H1 (cell line): ENCODE results near the gene HDAC3. TPM values are rescaled to one million over a fixed set of nuclear protein-coding genes. Genes with fewer than 3 reads are reported as not detected.

Experiments used
- CTCF ChIA-PET: fragments of 300-600 bp; sonication (Branson Sonifier 250); formaldehyde crosslinking; loops from one replicate; lab custom pipeline; 2021; ENCODE audit not compliant: partially characterized antibody; lab: Charles Lee
- POLR2A ChIA-PET: fragments of 300-600 bp; sonication (Branson Sonifier 250); formaldehyde crosslinking; loops from one replicate; lab custom pipeline; 2021; ENCODE audit warnings: inconsistent platforms; ENCODE audit not compliant: partially characterized antibody; lab: Charles Lee
- DNase-seq, 2 experiments: peaks; one replicate each; pipeline versions ENCODE4 v3.0.0 to v3.0.0-alpha.2; 2010 to 2022; ENCODE audit warnings: low spot score in 2 of 2, low read depth in 1 of 2, mixed read lengths in 1 of 2
- FAIRE-seq: peaks from 2 replicates; lab custom pipeline; 2011; peaks lifted over from hg19 to GRCh38; lab: Jason Lieb, UNC
- H2AFZ ChIP-seq: 2 replicates; pipeline ENCODE4 v1.8.1; 2012; ENCODE audit warnings: low read length, inconsistent platforms
- H2AK5ac ChIP-seq: 2 replicates; pipeline ENCODE4 v1.6.1; 2013; ENCODE audit warnings: low read depth, low read length
- H2BK120ac ChIP-seq: replicated peaks from 2 replicates; pipeline ENCODE3; 2013; ENCODE audit warnings: low read depth, low read length, inconsistent platforms
- H2BK12ac ChIP-seq: 2 replicates; pipeline ENCODE4 v1.6.1; 2013; ENCODE audit warnings: low read depth, low read length
- H2BK15ac ChIP-seq: 2 replicates; pipeline ENCODE4 v1.6.1; 2013; ENCODE audit warnings: low read length
- H2BK20ac ChIP-seq: 2 replicates; pipeline ENCODE4 v1.6.1; 2013; ENCODE audit warnings: low read length
- H2BK5ac ChIP-seq: 2 replicates; pipeline ENCODE4 v1.6.1; 2013; ENCODE audit warnings: low read depth, low read length
- H3K14ac ChIP-seq: 2 replicates; pipeline ENCODE4 v1.6.1; 2013; ENCODE audit warnings: inconsistent platforms; ENCODE audit not compliant: insufficient read length
- H3K18ac ChIP-seq: 2 replicates; pipeline ENCODE4 v1.6.1; 2013; ENCODE audit warnings: low read length; ENCODE audit errors: extremely low read depth
- H3K23ac ChIP-seq: 2 replicates; pipeline ENCODE4 v1.6.1; 2013; ENCODE audit warnings: inconsistent platforms; ENCODE audit not compliant: insufficient read length
- H3K23me2 ChIP-seq: 2 replicates; pipeline ENCODE4 v1.6.1; 2013; ENCODE audit warnings: low read depth, low read length
- H3K27ac ChIP-seq: 2 replicates; pipeline ENCODE4 v1.6.1; 2011; ENCODE audit warnings: low read depth, low read length, inconsistent platforms
- H3K27me3 ChIP-seq, 4 experiments: replicated peaks in 1 of 4; 1 replicate in 1 of 4; 2 replicates in 3 of 4; pipeline versions ENCODE4 v1.6.1 to v1.8.1; 2011 to 2013; ENCODE audit warnings: low read length in 3 of 4, mild to moderate bottlenecking in 3 of 4, inconsistent platforms in 2 of 4, mixed read lengths in 2 of 4, moderate library complexity in 1 of 4; ENCODE audit not compliant: control insufficient read depth in 3 of 4, insufficient read depth in 3 of 4; ENCODE audit errors: extremely low read depth in 1 of 4
- H3K36me3 ChIP-seq, 4 experiments: 2 replicates each; pipeline versions ENCODE4 v1.6.1 to v1.8.1; 2011 to 2013; ENCODE audit warnings: mild to moderate bottlenecking in 4 of 4, low read length in 3 of 4, moderate library complexity in 2 of 4, control low read depth in 1 of 4, inconsistent platforms in 1 of 4; ENCODE audit not compliant: insufficient read depth in 4 of 4, control insufficient read depth in 2 of 4
- H3K4ac ChIP-seq: replicated peaks from 2 replicates; pipeline ENCODE3; 2013; ENCODE audit warnings: low read length, low read depth, mixed read lengths, inconsistent platforms; ENCODE audit not compliant: insufficient read length
- H3K4me1 ChIP-seq, 4 experiments: replicated peaks in 1 of 4; 1 replicate in 1 of 4; 2 replicates in 3 of 4; pipeline versions ENCODE4 v1.6.1 to v1.8.1; 2011 to 2013; ENCODE audit warnings: low read length in 3 of 4, inconsistent platforms in 2 of 4, mixed read lengths in 1 of 4; ENCODE audit not compliant: insufficient read depth in 4 of 4, control insufficient read depth in 3 of 4
- H3K4me2 ChIP-seq, 2 experiments: 2 replicates each; pipeline versions ENCODE4 v1.6.1 to v1.8.1; 2011 to 2013; ENCODE audit warnings: low read depth in 2 of 2, low read length in 2 of 2, control low read depth in 1 of 2, inconsistent platforms in 1 of 2, mild to moderate bottlenecking in 1 of 2; ENCODE audit not compliant: insufficient read depth in 1 of 2
- H3K4me3 ChIP-seq, 4 experiments: fragments of 200-600, 300-600 bp in 1 of 4; sonication (generic), shearing (Covaris generic), sonication (Bioruptor Twin) in 1 of 4; 2 replicates each; pipeline versions ENCODE4 v1.5.1 to v1.8.1; 2011 to 2016; ENCODE audit warnings: low read length in 4 of 4, low read depth in 3 of 4, control low read depth in 2 of 4, inconsistent platforms in 2 of 4, mild to moderate bottlenecking in 2 of 4, mixed read lengths in 1 of 4, moderate library complexity in 1 of 4; ENCODE audit not compliant: insufficient read depth in 2 of 4; ENCODE audit errors: extremely low read depth in 1 of 4
- H3K56ac ChIP-seq: replicated peaks from 2 replicates; pipeline ENCODE3; 2013; ENCODE audit warnings: low read depth, mild to moderate bottlenecking, mixed read lengths, low read length, inconsistent platforms; ENCODE audit not compliant: insufficient read length
- H3K79me1 ChIP-seq: 2 replicates; pipeline ENCODE4 v1.6.1; 2013; ENCODE audit warnings: low read depth, low read length, control low read depth
- H3K79me2 ChIP-seq, 2 experiments: 2 replicates each; pipeline versions ENCODE4 v1.6.1 to v1.8.1; 2012 to 2013; ENCODE audit warnings: low read length in 2 of 2, mild to moderate bottlenecking in 2 of 2, inconsistent platforms in 1 of 2; ENCODE audit not compliant: insufficient read depth in 2 of 2, control insufficient read depth in 1 of 2
- H3K9ac ChIP-seq, 4 experiments: replicated peaks in 1 of 4; 1 replicate in 1 of 4; 2 replicates in 3 of 4; pipeline versions ENCODE4 v1.6.1 to v1.8.1; 2011 to 2013; ENCODE audit warnings: low read depth in 3 of 4, low read length in 3 of 4, control low read depth in 2 of 4, mild to moderate bottlenecking in 2 of 4, moderate library complexity in 2 of 4, inconsistent platforms in 1 of 4; ENCODE audit errors: extremely low read depth in 1 of 4
- H3K9me3 ChIP-seq, 2 experiments: 2 replicates each; pipeline versions ENCODE4 v1.6.1 to v1.8.1; 2012 to 2013; ENCODE audit warnings: mild to moderate bottlenecking in 2 of 2, moderate library complexity in 2 of 2, control low read depth in 1 of 2, inconsistent platforms in 1 of 2, low read depth in 1 of 2, low read length in 1 of 2, mixed read lengths in 1 of 2; ENCODE audit not compliant: insufficient read depth in 2 of 2
- H4K20me1 ChIP-seq, 2 experiments: replicated peaks in 1 of 2; 2 replicates each; pipeline versions ENCODE3 to v1.8.1; 2011 to 2013; ENCODE audit warnings: inconsistent platforms in 2 of 2, low read length in 2 of 2, mild to moderate bottlenecking in 1 of 2; ENCODE audit not compliant: insufficient read depth in 2 of 2, control insufficient read depth in 1 of 2
- H4K5ac ChIP-seq: 2 replicates; pipeline ENCODE4 v1.6.1; 2013; ENCODE audit warnings: low read length, low read depth, mixed read lengths, inconsistent platforms; ENCODE audit not compliant: insufficient read length
- H4K8ac ChIP-seq: 2 replicates; pipeline ENCODE4 v1.8.0; 2013; ENCODE audit warnings: mild to moderate bottlenecking, moderate library complexity, low read length, inconsistent platforms; ENCODE audit not compliant: insufficient read depth; ENCODE audit errors: extremely low read depth
- H4K91ac ChIP-seq: replicated peaks from 2 replicates; pipeline ENCODE3; 2013; ENCODE audit warnings: low read length, mixed read lengths, inconsistent platforms; ENCODE audit not compliant: insufficient read length
- MAFK ChIP-seq: IDR thresholded peaks from 2 replicates; pipeline ENCODE4 v1.6.1; 2012; ENCODE audit warnings: low read depth, mild to moderate bottlenecking, improper control_type of control experiment, low read length
- TEAD4 ChIP-seq: IDR thresholded peaks from 2 replicates; pipeline ENCODE4 v1.6.1; 2012; ENCODE audit warnings: low read depth, low read length, inconsistent platforms, mixed read lengths
- WGBS, 2 experiments: shearing (Covaris generic) in 1 of 2; methylation state at CpG; one replicate each; pipeline versions ENCODE4 v1.1.6 to v1.1.7; 2013 to 2015; ENCODE audit warnings: low lambda C conversion rate in 2 of 2, mixed read lengths in 2 of 2, inconsistent platforms in 1 of 2, low coverage in 1 of 2, missing lambda C conversion rate in 1 of 2; ENCODE audit not compliant: insufficient replicate concordance in 2 of 2, insufficient coverage in 1 of 2, insufficient read length in 1 of 2; ENCODE audit errors: extremely low coverage in 1 of 2, missing lambda C conversion rate in 1 of 2; 5-methylcytosine and 5-hydroxymethylcytosine counted together
- polyA plus RNA-seq, 7 experiments: library from polyadenylated mRNA; depleted of rRNA in 3 of 7; stranded (reverse) in 5 of 7; unstranded in 2 of 7; fragments of >200 nt in 5 of 7; fragments of 200-250 nt in 2 of 7; gene quantifications; 1 replicate in 5 of 7; 2 replicates in 1 of 7; 4 replicates in 1 of 7; pipeline versions ENCODE4 v1.2.1 to v1.2.3, GENCODE V29; 2011 to 2013; ENCODE audit warnings: missing spikeins in 2 of 7, mixed read lengths in 2 of 7
- total RNA-seq: library from RNA; stranded (reverse); fragmentation: NEBNext Ultra II Directional; extraction: Animal tissue kit (Norgen Biotek cat#: 25700); gene quantifications from 2 replicates; pipeline ENCODE4 v1.2.1, GENCODE V29; 2021

The HDAC3 gene
- total and polyA plus RNA-seq, 2 of the 8 experiments (the other 6 are each of a cell fraction or from before 2014, with no cell fraction given) = 99.0 to 120 TPM

DNA sequence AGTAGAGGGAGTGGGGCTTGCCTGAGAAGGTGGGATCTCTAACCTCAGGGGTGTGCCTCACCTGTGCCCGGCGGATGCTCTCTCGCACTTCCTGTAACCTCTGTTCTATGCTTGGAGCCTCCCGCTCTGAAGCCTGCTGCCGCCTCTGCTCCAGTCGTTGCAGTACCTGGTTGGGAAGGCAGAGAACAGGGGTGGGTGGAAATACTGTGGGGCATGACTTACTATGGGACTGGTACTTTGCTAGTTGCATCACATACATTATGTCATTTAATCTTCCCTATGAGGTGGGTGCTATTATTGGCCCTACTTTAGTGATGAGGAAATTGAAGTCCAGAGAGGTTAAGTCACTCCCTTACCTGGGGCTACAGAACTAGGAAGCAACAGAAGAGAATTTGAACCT is 9.4 kb upstream of the HDAC3 start:
- H3K23ac ChIP-seq = no peak overlapping the region
- H3K9me3 ChIP-seq = no peaks in the 10 kb centered on the region
- H3K23me2 ChIP-seq = peaks cover 3% of the 10 kb centered on the region; the same call in 1 of the 2 replicates
- FAIRE-seq = no peak
- ChIA-PET CTCF (interaction anchor here (1.1 to 4.2 kb wide), 7 partner anchors 8 to 54 kb away, joined by 3 to 21 read pairs (median 5); no protein-coding TSS in a partner anchor), POLR2A (interaction anchor here (1.1 to 7.3 kb wide), 4 partner anchors 8 to 20 kb away, joined by 3 to 96 read pairs (median 4); partner anchors contain the start of genes HDAC3 and RELL2)
- H2BK5ac ChIP-seq = no peak overlapping the region
- no peak overlapping the region for H4K8ac ChIP-seq
- DNase-seq = no peak
- WGBS, 2 experiments = 89% methylated on average over 6 of the region's 6 CpGs; no CpG with 5 or more reads in 1 of the 2 experiments
- H2BK15ac ChIP-seq = no peak overlapping the region
- no peak overlapping the region for H4K91ac ChIP-seq
- no peak overlapping the region for H2AK5ac ChIP-seq
- TF ChIP-seq TEAD4 (no peak), MAFK (no peak)
- no peak overlapping the region for H2AFZ ChIP-seq
- no peak overlapping the region for H3K18ac ChIP-seq
- peaks cover 0 to 8% (median 4%) of the 10 kb centered on the region in 4 experiments; a peak in 5 of 7 replicates for H3K4me1 ChIP-seq
- no peak overlapping the region for H3K56ac ChIP-seq
- H3K79me2 ChIP-seq = no peaks in the 10 kb centered on the region
- H3K4ac ChIP-seq = no peak overlapping the region
- H3K27me3 ChIP-seq = no peaks in the 10 kb centered on the region; a peak in 1 of 7 replicates
- H3K36me3 ChIP-seq = peaks cover 3 to 22% (median 6%) of the 10 kb centered on the region in 4 experiments; a peak in 4 of 8 replicates
- no peak overlapping the region for H2BK120ac ChIP-seq
- H2BK20ac ChIP-seq = no peak overlapping the region
- H3K14ac ChIP-seq = no peak overlapping the region
- no peak overlapping the region for H3K9ac ChIP-seq
- H3K4me3 ChIP-seq = no peak overlapping the region
- peaks cover 3% of the 10 kb centered on the region; the same call in 1 of the 2 replicates for H3K79me1 ChIP-seq
- H4K20me1 ChIP-seq = peaks cover 0 to 2% of the 10 kb centered on the region in 2 experiments
- H3K4me2 ChIP-seq = no peak overlapping the region
- no peak overlapping the region for H3K27ac ChIP-seq
- H4K5ac ChIP-seq = no peak overlapping the region
- H2BK12ac ChIP-seq = no peak overlapping the region
